ENCODE results near the gene CDH12. TPM values are rescaled to one million over a fixed set of nuclear protein-coding genes. Genes with fewer than 3 reads are reported as not detected.
"Not testable (repeated sequence)": the region's sequence is repeated elsewhere in the genome, so short reads cannot be mapped to it uniquely, and the experiment has no call there.

The CDH12 gene
- total and polyA plus RNA-seq, 2 donors (not counting 3 experiments of a cell fraction or from before 2014, with no cell fraction given) = 0.03 TPM; not detected in 1

DNA sequence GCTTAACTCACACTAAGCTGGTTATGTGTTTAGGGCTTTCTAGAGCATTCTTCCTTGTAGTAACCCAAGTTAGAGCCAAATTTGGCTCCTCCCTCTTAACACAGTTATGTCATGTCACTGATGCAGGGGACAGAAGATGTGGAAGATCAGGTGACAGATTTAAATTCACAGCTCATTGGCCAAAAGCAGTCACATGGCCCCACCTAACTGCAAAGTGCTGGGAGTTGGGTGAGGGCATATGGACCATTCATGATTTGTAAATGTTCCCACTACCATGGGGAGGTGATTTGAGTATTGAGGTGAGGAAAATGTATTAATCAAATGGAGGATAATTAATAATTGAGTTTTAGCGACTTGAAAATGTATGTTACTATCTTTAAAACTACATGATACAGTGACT, 829.4 kb downstream of the CDH12 start:
- H2AFZ ChIP-seq (ENCODE audit: low read depth, low read length) = no peak overlapping the region
- no peak overlapping the region for H3K27ac ChIP-seq (ENCODE audit: insufficient read depth, low read depth, low read length)
- H3K36me3 ChIP-seq (ENCODE audit: control insufficient read depth in 2 of 2, extremely low read depth in 1 of 2, insufficient read depth in 2 of 2, low read length in 2 of 2) = no peaks in the 10 kb centered on the region
- H3K9ac ChIP-seq (replicated peaks; ENCODE audit: extremely low read depth, insufficient read depth, low read length) = no peak overlapping the region
- POLR2A ChIA-PET = no interaction called here
- no peak overlapping the region for H3K4me3 ChIP-seq (replicated peaks in 1 of 3; ENCODE audit: insufficient read depth in 1 of 3, low read depth in 1 of 3, low read length in 3 of 3)
- no TSS peak for BruUV-seq (replicated peaks)
- intact Hi-C loops (cut with micrococcal nuclease) = no loop called here
- H4K20me1 ChIP-seq (replicated peaks; ENCODE audit: control insufficient read depth, extremely low read depth, insufficient read depth, low read length) = no peaks in the 10 kb centered on the region
- dilution Hi-C loops (cut with MboI; ENCODE audit: extremely low pct_ligation_motif_present, low sequenced_read_pairs) = no loop called here
- H3K4me1 ChIP-seq (ENCODE audit: control insufficient read depth, extremely low read depth, insufficient read depth, low read length) = no peaks in the 10 kb centered on the region
- no peak for FAIRE-seq
- no peaks in the 10 kb centered on the region for H3K9me1 ChIP-seq (replicated peaks; ENCODE audit: control insufficient read depth, extremely low read depth, insufficient read depth, low read length)
- H3K79me2 ChIP-seq (ENCODE audit: control insufficient read depth, insufficient read depth, low read length) = no peaks in the 10 kb centered on the region
- CTCF ChIA-PET = no interaction called here
- no peaks in the 10 kb centered on the region for H3K9me3 ChIP-seq (replicated peaks; ENCODE audit: control insufficient read depth, insufficient read depth, low read length)
- no peak for DNase-seq (ENCODE audit: low read depth, low spot score)
- no peak overlapping the region for H3K4me2 ChIP-seq (ENCODE audit: insufficient read depth, low read length)
- H3K27me3 ChIP-seq (ENCODE audit: control insufficient read depth in 2 of 2, insufficient read depth in 2 of 2, low read length in 2 of 2) = no peaks in the 10 kb centered on the region
- no peak for TF ChIP-seq MYC (IDR thresholded peaks at IDR 0.05; ENCODE audit: low read depth, low read length)
- no peak for TF ChIP-seq JUN (IDR thresholded peaks at IDR 0.05; ENCODE audit: borderline replicate concordance, insufficient read depth, insufficient read length, low read depth)
- no peak for TF ChIP-seq POLR2A (IDR thresholded peaks at IDR 0.05; ENCODE audit: low read depth, low read length)
- TF ChIP-seq FOS (IDR thresholded peaks at IDR 0.05; ENCODE audit: borderline replicate concordance, insufficient read depth, low read length) = no peak
- TF ChIP-seq POLR2AphosphoS5 (IDR thresholded peaks at IDR 0.05; ENCODE audit: insufficient read depth, low read depth, low read length) = no peak
- TF ChIP-seq, protein P1, sequence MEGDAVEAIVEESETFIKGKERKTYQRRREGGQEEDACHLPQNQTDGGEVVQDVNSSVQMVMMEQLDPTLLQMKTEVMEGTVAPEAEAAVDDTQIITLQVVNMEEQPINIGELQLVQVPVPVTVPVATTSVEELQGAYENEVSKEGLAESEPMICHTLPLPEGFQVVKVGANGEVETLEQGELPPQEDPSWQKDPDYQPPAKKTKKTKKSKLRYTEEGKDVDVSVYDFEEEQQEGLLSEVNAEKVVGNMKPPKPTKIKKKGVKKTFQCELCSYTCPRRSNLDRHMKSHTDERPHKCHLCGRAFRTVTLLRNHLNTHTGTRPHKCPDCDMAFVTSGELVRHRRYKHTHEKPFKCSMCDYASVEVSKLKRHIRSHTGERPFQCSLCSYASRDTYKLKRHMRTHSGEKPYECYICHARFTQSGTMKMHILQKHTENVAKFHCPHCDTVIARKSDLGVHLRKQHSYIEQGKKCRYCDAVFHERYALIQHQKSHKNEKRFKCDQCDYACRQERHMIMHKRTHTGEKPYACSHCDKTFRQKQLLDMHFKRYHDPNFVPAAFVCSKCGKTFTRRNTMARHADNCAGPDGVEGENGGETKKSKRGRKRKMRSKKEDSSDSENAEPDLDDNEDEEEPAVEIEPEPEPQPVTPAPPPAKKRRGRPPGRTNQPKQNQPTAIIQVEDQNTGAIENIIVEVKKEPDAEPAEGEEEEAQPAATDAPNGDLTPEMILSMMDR (IDR thresholded peaks at IDR 0.05; ENCODE audit: extremely low read depth in 1 of 2, insufficient read depth in 1 of 2, low read depth in 1 of 2, low read length in 2 of 2) = no peak

GRCh38 chr5:22012893-22013292, 840.3 kb downstream of the CDH12 start:
- H3K9ac ChIP-seq (replicated peaks; ENCODE audit: extremely low read depth, insufficient read depth, low read length); BruUV-seq (replicated peaks); dilution Hi-C loops (cut with MboI; ENCODE audit: extremely low pct_ligation_motif_present, low sequenced_read_pairs); H3K27ac ChIP-seq (ENCODE audit: insufficient read depth, low read depth, low read length); FAIRE-seq; H3K36me3 ChIP-seq (ENCODE audit: control insufficient read depth in 2 of 2, extremely low read depth in 1 of 2, insufficient read depth in 2 of 2, low read length in 2 of 2); H3K4me2 ChIP-seq (ENCODE audit: insufficient read depth, low read length); DNase-seq (ENCODE audit: low read depth, low spot score); H4K20me1 ChIP-seq (replicated peaks; ENCODE audit: control insufficient read depth, extremely low read depth, insufficient read depth, low read length); POLR2A ChIA-PET; H2AFZ ChIP-seq (ENCODE audit: low read depth, low read length); H3K9me1 ChIP-seq (replicated peaks; ENCODE audit: control insufficient read depth, extremely low read depth, insufficient read depth, low read length); H3K27me3 ChIP-seq (ENCODE audit: control insufficient read depth in 2 of 2, insufficient read depth in 2 of 2, low read length in 2 of 2); H3K79me2 ChIP-seq (ENCODE audit: control insufficient read depth, insufficient read depth, low read length); H3K4me3 ChIP-seq (replicated peaks in 1 of 3; ENCODE audit: insufficient read depth in 1 of 3, low read depth in 1 of 3, low read length in 3 of 3); H3K4me1 ChIP-seq (ENCODE audit: control insufficient read depth, extremely low read depth, insufficient read depth, low read length); CTCF ChIA-PET; intact Hi-C loops (cut with micrococcal nuclease); H3K9me3 ChIP-seq (replicated peaks; ENCODE audit: control insufficient read depth, insufficient read depth, low read length): not testable (repeated sequence)

GRCh38 chr5:22010808-22011207, 842.3 kb downstream of the CDH12 start:
- H3K4me1 ChIP-seq (ENCODE audit: control insufficient read depth, extremely low read depth, insufficient read depth, low read length); CTCF ChIA-PET; H3K27ac ChIP-seq (ENCODE audit: insufficient read depth, low read depth, low read length); H3K36me3 ChIP-seq (ENCODE audit: control insufficient read depth in 2 of 2, extremely low read depth in 1 of 2, insufficient read depth in 2 of 2, low read length in 2 of 2); H4K20me1 ChIP-seq (replicated peaks; ENCODE audit: control insufficient read depth, extremely low read depth, insufficient read depth, low read length); H3K9me1 ChIP-seq (replicated peaks; ENCODE audit: control insufficient read depth, extremely low read depth, insufficient read depth, low read length); H3K4me3 ChIP-seq (replicated peaks in 1 of 3; ENCODE audit: insufficient read depth in 1 of 3, low read depth in 1 of 3, low read length in 3 of 3); H3K79me2 ChIP-seq (ENCODE audit: control insufficient read depth, insufficient read depth, low read length); H3K27me3 ChIP-seq (ENCODE audit: control insufficient read depth in 2 of 2, insufficient read depth in 2 of 2, low read length in 2 of 2); H3K9me3 ChIP-seq (replicated peaks; ENCODE audit: control insufficient read depth, insufficient read depth, low read length); intact Hi-C loops (cut with micrococcal nuclease); dilution Hi-C loops (cut with MboI; ENCODE audit: extremely low pct_ligation_motif_present, low sequenced_read_pairs); FAIRE-seq; H2AFZ ChIP-seq (ENCODE audit: low read depth, low read length); H3K9ac ChIP-seq (replicated peaks; ENCODE audit: extremely low read depth, insufficient read depth, low read length); DNase-seq (ENCODE audit: low read depth, low spot score); BruUV-seq (replicated peaks); POLR2A ChIA-PET; H3K4me2 ChIP-seq (ENCODE audit: insufficient read depth, low read length): not testable (repeated sequence)

Data from endothelial cell of umbilical vein (primary cell).